GM19025 (cell line): Measurements from ENCODE around the gene PARP4.
A peak's percentile ranks its signal among the peaks of the same experiment; 100 is the strongest.
"Not testable (repeated sequence)": the region's sequence is repeated elsewhere in the genome, so short reads cannot be mapped to it uniquely, and the experiment has no call there.

Experiments
- ATAC-seq: cut with Tn5 transposase; IDR thresholded peaks from one replicate; pipeline ENCODE4 v1.9.1; 2021; ENCODE audit warnings: mild to moderate bottlenecking, low read depth, moderate library complexity; ENCODE audit not compliant: unreplicated experiment

The PARP4 gene

GRCh38 chr13:24506698-24507335, 5.8 kb downstream of the PARP4 start:
- no peak for ATAC-seq

GRCh38 chr13:24506283-24506682, 6.3 kb downstream of the PARP4 start:
- not testable (repeated sequence) for ATAC-seq

GRCh38 chr13:24505756-24506155, 6.8 kb downstream of the PARP4 start:
- no peak for ATAC-seq

- ATAC-seq = no peak
These were observed 7.3 kb downstream of the PARP4 start for GRCh38 chr13:24505256-24505655.

- no peak for ATAC-seq
These were observed 9.2 kb downstream of the PARP4 start for GRCh38 chr13:24503379-24503696.

GRCh38 chr13:24502533-24503378, 9.8 kb downstream of the PARP4 start:
- no peak for ATAC-seq

GRCh38 chr13:24500977-24501376, 11.6 kb downstream of the PARP4 start:
- no peak for ATAC-seq

- ATAC-seq = no peak
These were observed 14.8 kb downstream of the PARP4 start for GRCh38 chr13:24497742-24498141.

- not testable (repeated sequence) for ATAC-seq
These were observed 16.3 kb downstream of the PARP4 start for GRCh38 chr13:24496295-24496694.

GRCh38 chr13:24495151-24495729, 17.3 kb downstream of the PARP4 start:
- ATAC-seq = no peak

GRCh38 chr13:24493356-24493755, 19.2 kb downstream of the PARP4 start:
- no peak for ATAC-seq

- ATAC-seq = no peak
These were observed 20.7 kb downstream of the PARP4 start for GRCh38 chr13:24491845-24492244.

GRCh38 chr13:24489721-24490120, 22.9 kb downstream of the PARP4 start:
- no peak for ATAC-seq

- not testable (repeated sequence) for ATAC-seq
These were observed 24.5 kb downstream of the PARP4 start for GRCh38 chr13:24488092-24488491.

GRCh38 chr13:24486017-24486657, 26.4 kb downstream of the PARP4 start:
- not testable (repeated sequence) for ATAC-seq

GRCh38 chr13:24473686-24474085, 38.9 kb downstream of the PARP4 start:
- ATAC-seq = no peak

GRCh38 chr13:24472129-24472528, 40.4 kb downstream of the PARP4 start:
- not testable (repeated sequence) for ATAC-seq

- ATAC-seq = no peak
These were observed 49.5 kb downstream of the PARP4 start for GRCh38 chr13:24463078-24463477.

- no peak for ATAC-seq
These were observed 52.3 kb downstream of the PARP4 start for GRCh38 chr13:24460256-24460655.

- no peak for ATAC-seq
These were observed 52.9 kb downstream of the PARP4 start for GRCh38 chr13:24459726-24460125.

- peak; percentile 53 for ATAC-seq
These were observed 53.3 kb downstream of the PARP4 start for GRCh38 chr13:24459234-24459633.
